ENCODE data around the gene FBXL12.
"Not testable (repeated sequence)": the region's sequence is repeated elsewhere in the genome, so short reads cannot be mapped to it uniquely, and the experiment has no call there.

DNA sequence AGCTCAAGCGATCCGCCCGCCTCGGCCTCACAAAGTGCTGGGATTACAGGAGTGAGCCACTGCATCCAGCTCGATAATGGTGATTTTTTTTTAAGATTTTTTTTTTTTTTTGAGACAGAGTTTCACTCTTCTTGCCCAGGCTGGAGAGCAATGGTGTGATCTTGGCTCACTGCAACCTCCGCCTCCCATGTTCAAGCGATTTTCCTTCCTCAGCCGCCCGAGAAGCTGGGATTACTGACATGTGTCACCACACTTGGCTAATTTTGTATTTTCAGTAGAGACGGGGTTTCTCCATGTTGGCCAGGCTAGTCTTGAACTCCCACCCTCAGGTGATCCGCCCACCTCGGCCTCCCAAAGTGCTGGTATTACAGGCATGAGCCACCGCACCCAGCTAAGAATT lies 30.3 kb downstream of the FBXL12 start:
- TF ChIP-seq POLR2A (IDR thresholded peaks at IDR 0.05; ENCODE audit: low read length); GATA1 (IDR thresholded peaks at IDR 0.05; ENCODE audit: low read depth, low read length): not testable (repeated sequence)

Data from erythroblast (primary cell).